ENCODE data around the gene MAD1L1. TPM values are rescaled to one million over a fixed set of nuclear protein-coding genes. Genes with fewer than 3 reads are reported as not detected.
A peak's percentile ranks its signal among the peaks of the same experiment; 100 is the strongest.

Gene MAD1L1
- total and polyA plus RNA-seq, 2 of the 8 experiments (the other 6 are each of a cell fraction or from before 2014, with no cell fraction given): 40.4 to 44.6 TPM

GRCh38 chr7:1825897-1826741 lies 406.6 kb downstream of the MAD1L1 start:
- Histone ChIP-seq H4K5ac (ENCODE audit: insufficient read length, low read depth, low read length) (no peak overlapping the region), H2BK15ac (ENCODE audit: low read length) (no peak overlapping the region), H2BK120ac (replicated peaks; ENCODE audit: low read depth, low read length) (no peak overlapping the region), H3K9me3 (ENCODE audit: insufficient read depth in 2 of 2, low read depth in 1 of 2, low read length in 1 of 2) (peaks cover 0 to 5% of the 10 kb centered on the region in 2 experiments; a peak in 2 of 4 replicates), H3K27ac (ENCODE audit: low read depth, low read length) (no peak overlapping the region), H4K8ac (ENCODE audit: extremely low read depth, insufficient read depth, low read length) (no peak overlapping the region; the same call in 1 of the 2 replicates), H3K56ac (replicated peaks; ENCODE audit: insufficient read length, low read depth, low read length) (no peak overlapping the region), H2BK20ac (ENCODE audit: low read length) (no peak overlapping the region), H3K4me1 (replicated peaks in 1 of 4; ENCODE audit: control insufficient read depth in 3 of 4, insufficient read depth in 4 of 4, low read length in 3 of 4) (no peaks in the 10 kb centered on the region), H2BK12ac (ENCODE audit: low read depth, low read length) (no peak overlapping the region), H3K14ac (ENCODE audit: insufficient read length) (no peak overlapping the region), H2BK5ac (ENCODE audit: low read depth, low read length) (0 out of 2 replicates have a peak overlapping the region, but pooled peaks have one; percentile 16), H3K9ac (replicated peaks in 1 of 4; ENCODE audit: extremely low read depth in 1 of 4, low read depth in 3 of 4, low read length in 3 of 4) (no peak overlapping the region), H3K23me2 (ENCODE audit: low read depth, low read length) (no peaks in the 10 kb centered on the region), H3K23ac (ENCODE audit: insufficient read length) (no peak overlapping the region), H3K79me1 (ENCODE audit: low read depth, low read length) (no peaks in the 10 kb centered on the region; the same call in 1 of the 2 replicates), H3K18ac (ENCODE audit: extremely low read depth, low read length) (no peak overlapping the region), H3K4me3 (ENCODE audit: extremely low read depth in 1 of 4, insufficient read depth in 2 of 4, low read depth in 3 of 4, low read length in 4 of 4) (no peak overlapping the region), H3K27me3 (replicated peaks in 1 of 4; ENCODE audit: control insufficient read depth in 3 of 4, extremely low read depth in 1 of 4, insufficient read depth in 3 of 4, low read length in 3 of 4) (no peaks in the 10 kb centered on the region), H4K20me1 (replicated peaks in 1 of 2; ENCODE audit: control insufficient read depth in 1 of 2, insufficient read depth in 2 of 2, low read length in 2 of 2) (no peaks in the 10 kb centered on the region), H2AK5ac (ENCODE audit: low read depth, low read length) (no peak overlapping the region), H4K91ac (replicated peaks; ENCODE audit: insufficient read length, low read length) (no peak overlapping the region), H2AFZ (ENCODE audit: low read length) (no peak overlapping the region), H3K4me2 (ENCODE audit: insufficient read depth in 1 of 2, low read depth in 2 of 2, low read length in 2 of 2) (no peak overlapping the region), H3K79me2 (ENCODE audit: control insufficient read depth in 1 of 2, insufficient read depth in 2 of 2, low read length in 2 of 2) (no peaks in the 10 kb centered on the region), H3K36me3 (ENCODE audit: control insufficient read depth in 2 of 4, insufficient read depth in 4 of 4, low read length in 3 of 4) (no peaks in the 10 kb centered on the region), H3K4ac (replicated peaks; ENCODE audit: insufficient read length, low read depth, low read length) (no peak overlapping the region)
- FAIRE-seq (no peak), DNase-seq (ENCODE audit: low read depth in 1 of 2, low spot score in 2 of 2) (peak in 1 of 2 experiments; percentile 41)
- ChIA-PET CTCF (ENCODE audit: partially characterized antibody) (interaction anchor here (0.6 to 1.7 kb wide), 2 partner anchors 11 to 59 kb away, joined by 3 read pairs; no protein-coding TSS in a partner anchor), POLR2A (ENCODE audit: partially characterized antibody) (no interaction called here)
- WGBS, 2 experiments (ENCODE audit: extremely low coverage in 1 of 2, insufficient coverage in 1 of 2, insufficient read length in 1 of 2, insufficient replicate concordance in 2 of 2, low coverage in 1 of 2, low lambda C conversion rate in 2 of 2, missing lambda C conversion rate in 1 of 2): 95% methylated on average over 41 of the region's 45 CpGs; no CpG with 5 or more reads in 1 of the 2 experiments
- no peak for TF ChIP-seq SIX5 (IDR thresholded peaks at IDR 0.05; ENCODE audit: low read depth, low read length)
- TF ChIP-seq SP4 (IDR thresholded peaks at IDR 0.05; ENCODE audit: low read length): no peak
- TF ChIP-seq ATF3 (IDR thresholded peaks at IDR 0.05; ENCODE audit: insufficient read depth, low read depth, low read length): no peak
- no peak for TF ChIP-seq SP1 (IDR thresholded peaks at IDR 0.05; ENCODE audit: low read depth, low read length)
- TF ChIP-seq KDM5A (IDR thresholded peaks at IDR 0.05; ENCODE audit: low read length): no peak
- TF ChIP-seq MAX (IDR thresholded peaks at IDR 0.05): no peak
- no peak for TF ChIP-seq JUND (IDR thresholded peaks at IDR 0.05; ENCODE audit: low read length)
- no peak for TF ChIP-seq SRF (IDR thresholded peaks at IDR 0.05; ENCODE audit: low read depth, low read length)
- TF ChIP-seq NRF1 (IDR thresholded peaks at IDR 0.05; ENCODE audit: low read depth, low read length): no peak
- no peak for TF ChIP-seq SAP30 (IDR thresholded peaks at IDR 0.05; ENCODE audit: insufficient read depth, insufficient replicate concordance, low read length)
- TF ChIP-seq POLR2AphosphoS5 (IDR thresholded peaks at IDR 0.05; ENCODE audit: low read depth, low read length): no peak
- TF ChIP-seq RFX5 (IDR thresholded peaks at IDR 0.05; ENCODE audit: borderline replicate concordance, low read depth, low read length): no peak
